Spleen (tissue), 7 donors: ENCODE measurements around the gene HSP90B1.

Experiments used
- POLR2A ChIP-seq, 3 donors: fragments of 450-650 bp; IDR thresholded peaks; one replicate each; pipeline ENCODE4 v1.5.1; 2017; ENCODE audit warnings: antibody characterized with exemption in 3 of 3, mild to moderate bottlenecking in 1 of 3
- POLR2AphosphoS5 ChIP-seq, 3 donors: sonication (generic); formaldehyde crosslinking; IDR thresholded peaks; one replicate each; pipeline ENCODE4 v1.5.1; 2017; ENCODE audit warnings: antibody characterized with exemption in 3 of 3
- TF ChIP-seq, protein P1 (sequence below), 11 experiments: fragments of 200-600 bp in 7 of 11; fragments of 450-650 bp in 4 of 11; sonication (generic) in 4 of 11; IDR thresholded peaks in 8 of 11; conservative IDR thresholded peaks in 3 of 11; 1 replicate in 7 of 11; 2 replicates in 4 of 11; pipeline versions ENCODE4 v1.4.0 to v1.8.0; 2016 to 2021; ENCODE audit warnings: antibody characterized with exemption in 11 of 11, inconsistent platforms in 4 of 11, mild to moderate bottlenecking in 1 of 11
- donor health status: DM: no; HTN: no; CAD: no; lungs with moderate emphysema.
- donor health status: DM: no; HTN: no; CAD: no.
- donor health status: DM: no; HTN: no; CAD: no.

GRCh38 chr12:103965590-103966504 is 35.6 kb downstream of the HSP90B1 start, which contains the start of gene TDG:
- TF ChIP-seq, protein P1, sequence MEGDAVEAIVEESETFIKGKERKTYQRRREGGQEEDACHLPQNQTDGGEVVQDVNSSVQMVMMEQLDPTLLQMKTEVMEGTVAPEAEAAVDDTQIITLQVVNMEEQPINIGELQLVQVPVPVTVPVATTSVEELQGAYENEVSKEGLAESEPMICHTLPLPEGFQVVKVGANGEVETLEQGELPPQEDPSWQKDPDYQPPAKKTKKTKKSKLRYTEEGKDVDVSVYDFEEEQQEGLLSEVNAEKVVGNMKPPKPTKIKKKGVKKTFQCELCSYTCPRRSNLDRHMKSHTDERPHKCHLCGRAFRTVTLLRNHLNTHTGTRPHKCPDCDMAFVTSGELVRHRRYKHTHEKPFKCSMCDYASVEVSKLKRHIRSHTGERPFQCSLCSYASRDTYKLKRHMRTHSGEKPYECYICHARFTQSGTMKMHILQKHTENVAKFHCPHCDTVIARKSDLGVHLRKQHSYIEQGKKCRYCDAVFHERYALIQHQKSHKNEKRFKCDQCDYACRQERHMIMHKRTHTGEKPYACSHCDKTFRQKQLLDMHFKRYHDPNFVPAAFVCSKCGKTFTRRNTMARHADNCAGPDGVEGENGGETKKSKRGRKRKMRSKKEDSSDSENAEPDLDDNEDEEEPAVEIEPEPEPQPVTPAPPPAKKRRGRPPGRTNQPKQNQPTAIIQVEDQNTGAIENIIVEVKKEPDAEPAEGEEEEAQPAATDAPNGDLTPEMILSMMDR (IDR thresholded peaks at IDR 0.05 in 8 of 11, conservative IDR thresholded peaks at IDR 0.05 in 3 of 11), result peak in 2 of 11 experiments; percentile 14 to 17
- TF ChIP-seq POLR2A (IDR thresholded peaks at IDR 0.05) (peak; percentile 36 to 83 (median 59)), POLR2AphosphoS5 (IDR thresholded peaks at IDR 0.05) (peak; percentile 96 to 98 (median 97))
